AG04450 (cell line): Measurements from ENCODE around the gene PDE11A. TPM values are rescaled to one million over a fixed set of nuclear protein-coding genes. Genes with fewer than 3 reads are reported as not detected.
"Not testable (repeated sequence)": the region's sequence is repeated elsewhere in the genome, so short reads cannot be mapped to it uniquely, and the experiment has no call there.

Source experiments
- CTCF ChIA-PET: fragments of 300-600, 350-600 bp; formaldehyde crosslinking; extraction: SDS; loops from one replicate; lab custom pipeline; 2022; ENCODE audit warnings: antibody characterized with exemption, inconsistent platforms; lab: Charles Lee
- POLR2A ChIA-PET: fragments of 350-600 bp; formaldehyde crosslinking; extraction: SDS; loops from one replicate; lab custom pipeline; 2021; ENCODE audit warnings: antibody characterized with exemption, inconsistent platforms; lab: Yijun Ruan, JAX
- DNase-seq: peaks from one replicate; pipeline ENCODE4 v3.0.0-alpha.2; 2011; ENCODE audit warnings: low read depth, low spot score
- H3K27ac ChIP-seq: one replicate; pipeline ENCODE4 v1.5.1; 2012; ENCODE audit warnings: low read depth, low read length, control low read depth
- H3K27me3 ChIP-seq: one replicate; pipeline ENCODE4 v1.6.0; 2012; ENCODE audit warnings: low read length; ENCODE audit not compliant: control insufficient read depth, insufficient read depth
- H3K4me3 ChIP-seq: 2 replicates; pipeline ENCODE4 v1.5.1; 2011; ENCODE audit warnings: mild to moderate bottlenecking, low read depth, low read length, control low read depth
- H3K9me3 ChIP-seq: 2 replicates; pipeline ENCODE4 v1.5.1; 2012; ENCODE audit warnings: low read length; ENCODE audit not compliant: control insufficient read depth, insufficient read depth
- CTCF ChIP-seq: IDR thresholded peaks from 2 replicates; pipeline ENCODE4 v1.5.1; 2011; ENCODE audit warnings: low read depth, low read length, control low read depth, inconsistent platforms
- polyA plus RNA-seq: library from polyadenylated mRNA; depleted of rRNA; stranded (reverse); fragments of >200 nt; gene quantifications from 2 replicates; pipeline ENCODE4 v1.2.3, GENCODE V29; 2011

The PDE11A gene
- polyA plus RNA-seq, 1 experiment = 0.24 TPM

GRCh38 chr2:178093471-178093870, 20.9 kb upstream of the PDE11A start:
- Histone ChIP-seq H3K9me3 (no peaks in the 10 kb centered on the region), H3K27me3 (no peaks in the 10 kb centered on the region), H3K4me3 (no peak overlapping the region), H3K27ac (no peak overlapping the region)
- TF ChIP-seq CTCF = no peak
- ChIA-PET POLR2A (no interaction called here), CTCF (no interaction called here)
- DNase-seq = no peak

GRCh38 chr2:178088774-178089270, 16.2 kb upstream of the PDE11A start:
- CTCF ChIA-PET = interaction anchor here (1.8 kb wide), 1 partner anchor 23 kb away, joined by 5 read pairs; the partner anchor contains the start of gene RBM45
- Histone ChIP-seq H3K27ac (no peak overlapping the region), H3K27me3 (no peaks in the 10 kb centered on the region), H3K9me3 (no peaks in the 10 kb centered on the region), H3K4me3 (no peak overlapping the region)
- no peak for DNase-seq
- no peak for TF ChIP-seq CTCF
- POLR2A ChIA-PET = no interaction called here

- H3K9me3 ChIP-seq = no peaks in the 10 kb centered on the region
- CTCF ChIA-PET = interaction anchor here (2.4 kb wide), 1 partner anchor 28 kb away, joined by 12 read pairs; the partner anchor contains the start of gene RBM45
- no peak for DNase-seq
- H3K27me3 ChIP-seq = no peaks in the 10 kb centered on the region
- no peak overlapping the region for H3K4me3 ChIP-seq
- no peak overlapping the region for H3K27ac ChIP-seq
- POLR2A ChIA-PET = no interaction called here
- no peak for TF ChIP-seq CTCF
These were observed 11.7 kb upstream of the PDE11A start for GRCh38 chr2:178084273-178084672.

- POLR2A ChIA-PET = no interaction called here
- Histone ChIP-seq H3K9me3 (no peaks in the 10 kb centered on the region), H3K27me3 (no peaks in the 10 kb centered on the region), H3K27ac (no peak overlapping the region), H3K4me3 (no peak overlapping the region)
- TF ChIP-seq CTCF = no peak
- DNase-seq = no peak
- CTCF ChIA-PET = no interaction called here
These were observed 9.9 kb upstream of the PDE11A start for GRCh38 chr2:178082408-178083045.

GRCh38 chr2:178079279-178079678, 6.7 kb upstream of the PDE11A start:
- H3K9me3 ChIP-seq, CTCF ChIA-PET, H3K4me3 ChIP-seq, POLR2A ChIA-PET, H3K27me3 ChIP-seq, DNase-seq, H3K27ac ChIP-seq: not testable (repeated sequence)
